ENCODE results near the gene TRANK1.

GRCh38 chr3:36909666-36910065 is 35.2 kb downstream of the TRANK1 start:
- TF ChIP-seq CTCF (conservative IDR thresholded peaks at IDR 0.05; ENCODE audit: low read depth, low read length): no peak
- no peak for TF ChIP-seq EZH2 (IDR thresholded peaks at IDR 0.05; ENCODE audit: borderline replicate concordance, low read depth, low read length, poor library complexity, severe bottlenecking)
